AG04449 (cell line): ENCODE measurements around the gene RPN2.
A peak's percentile ranks its signal among the peaks of the same experiment; 100 is the strongest.

ENCODE experiments used
- CTCF ChIA-PET: fragments of 350-600 bp; formaldehyde crosslinking; extraction: SDS; loops from one replicate; lab custom pipeline; 2021; ENCODE audit warnings: antibody characterized with exemption; lab: Yijun Ruan, JAX
- POLR2A ChIA-PET: fragments of 400-600, 350-600 bp; formaldehyde crosslinking; extraction: SDS; loops from one replicate; lab custom pipeline; 2020; ENCODE audit warnings: antibody characterized with exemption, inconsistent platforms; lab: Yijun Ruan, JAX
- DNase-seq: peaks from one replicate; pipeline ENCODE4 v3.0.0-alpha.2; 2010; ENCODE audit warnings: low read depth, low spot score
- H3K4me3 ChIP-seq: 2 replicates; pipeline ENCODE4 v1.5.1; 2011; ENCODE audit warnings: low read depth, mild to moderate bottlenecking, control low read depth, low read length
- CTCF ChIP-seq: IDR thresholded peaks from one replicate; pipeline ENCODE4 v1.5.1; 2011; ENCODE audit warnings: mild to moderate bottlenecking, moderate library complexity, low read length, control low read depth, inconsistent platforms; ENCODE audit not compliant: insufficient read depth; ENCODE audit errors: missing control alignments

RPN2 gene

GRCh38 chr20:37277253-37277593, 98.1 kb downstream of the RPN2 start:
- CTCF ChIA-PET = interaction anchor here (0.5 to 17.6 kb wide), 20 partner anchors 9 to 287 kb away, joined by 3 to 326 read pairs (median 4); no protein-coding TSS in a partner anchor

GRCh38 chr20:37278966-37279590, 99.9 kb downstream of the RPN2 start:
- CTCF ChIA-PET = interaction anchor here (1.1 to 17.6 kb wide), 5 partner anchors 10 to 255 kb away, joined by 3 to 326 read pairs (median 49); no protein-coding TSS in a partner anchor
- no peak for DNase-seq
- H3K4me3 ChIP-seq = no peak overlapping the region
- TF ChIP-seq CTCF = no peak
- POLR2A ChIA-PET = interaction anchor here (0.6 kb wide), 1 partner anchor 10 kb away, joined by 3 read pairs; no protein-coding TSS in a partner anchor

More at GRCh38 chr20:37277253-37277593, 98.1 kb downstream of the RPN2 start:
- no peak overlapping the region for H3K4me3 ChIP-seq
- TF ChIP-seq CTCF = no peak
- POLR2A ChIA-PET = interaction anchor here (1.5 kb wide), 1 partner anchor 68 kb away, joined by 3 read pairs; the partner anchor contains the start of gene SRC
- no peak for DNase-seq

- CTCF ChIA-PET = interaction anchor here (1.0 to 17.6 kb wide), 10 partner anchors 11 to 262 kb away, joined by 3 to 326 read pairs (median 4); no protein-coding TSS in a partner anchor
- no peak overlapping the region for H3K4me3 ChIP-seq
- TF ChIP-seq CTCF = no peak
- POLR2A ChIA-PET = interaction anchor here (0.6 kb wide), 1 partner anchor 9 kb away, joined by 3 read pairs; no protein-coding TSS in a partner anchor
- DNase-seq = no peak
Observed at GRCh38 chr20:37279820-37280219, 100.7 kb downstream of the RPN2 start.

GRCh38 chr20:37280403-37280802, 101.3 kb downstream of the RPN2 start:
- no peak overlapping the region for H3K4me3 ChIP-seq
- ChIA-PET POLR2A (no interaction called here), CTCF (interaction anchor here (1.0 to 17.6 kb wide), 9 partner anchors 12 to 261 kb away, joined by 3 to 326 read pairs (median 4); no protein-coding TSS in a partner anchor)
- no peak for TF ChIP-seq CTCF
- no peak for DNase-seq

GRCh38 chr20:37282556-37282955, 103.4 kb downstream of the RPN2 start:
- ChIA-PET CTCF (interaction anchor here (0.6 to 17.6 kb wide), 31 partner anchors 9 to 470 kb away, joined by 3 to 326 read pairs (median 4); partner anchors contain the start of genes BLCAP and SRC), POLR2A (interaction anchor here (0.9 kb wide), 1 partner anchor 11 kb away, joined by 3 read pairs; no protein-coding TSS in a partner anchor)
- peak; percentile 57 for TF ChIP-seq CTCF
- no peak for DNase-seq
- H3K4me3 ChIP-seq = no peak overlapping the region
